H1 (cell line): ENCODE results near the gene TIAM2. TPM values are rescaled to one million over a fixed set of nuclear protein-coding genes. Genes with fewer than 3 reads are reported as not detected.

ENCODE experiments used
- CTCF ChIA-PET: fragments of 300-600 bp; sonication (Branson Sonifier 250); formaldehyde crosslinking; loops from one replicate; lab custom pipeline; 2021; ENCODE audit not compliant: partially characterized antibody; lab: Charles Lee
- POLR2A ChIA-PET: fragments of 300-600 bp; sonication (Branson Sonifier 250); formaldehyde crosslinking; loops from one replicate; lab custom pipeline; 2021; ENCODE audit warnings: inconsistent platforms; ENCODE audit not compliant: partially characterized antibody; lab: Charles Lee
- DNase-seq, 2 experiments: peaks; one replicate each; pipeline versions ENCODE4 v3.0.0 to v3.0.0-alpha.2; 2010 to 2022; ENCODE audit warnings: low spot score in 2 of 2, low read depth in 1 of 2, mixed read lengths in 1 of 2
- FAIRE-seq: peaks from 2 replicates; lab custom pipeline; 2011; peaks lifted over from hg19 to GRCh38; lab: Jason Lieb, UNC
- H2AFZ ChIP-seq: 2 replicates; pipeline ENCODE4 v1.8.1; 2012; ENCODE audit warnings: low read length, inconsistent platforms
- H2AK5ac ChIP-seq: 2 replicates; pipeline ENCODE4 v1.6.1; 2013; ENCODE audit warnings: low read depth, low read length
- H2BK120ac ChIP-seq: replicated peaks from 2 replicates; pipeline ENCODE3; 2013; ENCODE audit warnings: low read depth, low read length, inconsistent platforms
- H2BK12ac ChIP-seq: 2 replicates; pipeline ENCODE4 v1.6.1; 2013; ENCODE audit warnings: low read depth, low read length
- H2BK15ac ChIP-seq: 2 replicates; pipeline ENCODE4 v1.6.1; 2013; ENCODE audit warnings: low read length
- H2BK20ac ChIP-seq: 2 replicates; pipeline ENCODE4 v1.6.1; 2013; ENCODE audit warnings: low read length
- H2BK5ac ChIP-seq: 2 replicates; pipeline ENCODE4 v1.6.1; 2013; ENCODE audit warnings: low read depth, low read length
- H3K14ac ChIP-seq: 2 replicates; pipeline ENCODE4 v1.6.1; 2013; ENCODE audit warnings: inconsistent platforms; ENCODE audit not compliant: insufficient read length
- H3K18ac ChIP-seq: 2 replicates; pipeline ENCODE4 v1.6.1; 2013; ENCODE audit warnings: low read length; ENCODE audit errors: extremely low read depth
- H3K23ac ChIP-seq: 2 replicates; pipeline ENCODE4 v1.6.1; 2013; ENCODE audit warnings: inconsistent platforms; ENCODE audit not compliant: insufficient read length
- H3K23me2 ChIP-seq: 2 replicates; pipeline ENCODE4 v1.6.1; 2013; ENCODE audit warnings: low read depth, low read length
- H3K27ac ChIP-seq: 2 replicates; pipeline ENCODE4 v1.6.1; 2011; ENCODE audit warnings: low read depth, low read length, inconsistent platforms
- H3K27me3 ChIP-seq, 4 experiments: replicated peaks in 1 of 4; 1 replicate in 1 of 4; 2 replicates in 3 of 4; pipeline versions ENCODE4 v1.6.1 to v1.8.1; 2011 to 2013; ENCODE audit warnings: low read length in 3 of 4, mild to moderate bottlenecking in 3 of 4, inconsistent platforms in 2 of 4, mixed read lengths in 2 of 4, moderate library complexity in 1 of 4; ENCODE audit not compliant: control insufficient read depth in 3 of 4, insufficient read depth in 3 of 4; ENCODE audit errors: extremely low read depth in 1 of 4
- H3K36me3 ChIP-seq, 4 experiments: 2 replicates each; pipeline versions ENCODE4 v1.6.1 to v1.8.1; 2011 to 2013; ENCODE audit warnings: mild to moderate bottlenecking in 4 of 4, low read length in 3 of 4, moderate library complexity in 2 of 4, control low read depth in 1 of 4, inconsistent platforms in 1 of 4; ENCODE audit not compliant: insufficient read depth in 4 of 4, control insufficient read depth in 2 of 4
- H3K4ac ChIP-seq: replicated peaks from 2 replicates; pipeline ENCODE3; 2013; ENCODE audit warnings: low read length, low read depth, mixed read lengths, inconsistent platforms; ENCODE audit not compliant: insufficient read length
- H3K4me1 ChIP-seq, 4 experiments: replicated peaks in 1 of 4; 1 replicate in 1 of 4; 2 replicates in 3 of 4; pipeline versions ENCODE4 v1.6.1 to v1.8.1; 2011 to 2013; ENCODE audit warnings: low read length in 3 of 4, inconsistent platforms in 2 of 4, mixed read lengths in 1 of 4; ENCODE audit not compliant: insufficient read depth in 4 of 4, control insufficient read depth in 3 of 4
- H3K4me2 ChIP-seq, 2 experiments: 2 replicates each; pipeline versions ENCODE4 v1.6.1 to v1.8.1; 2011 to 2013; ENCODE audit warnings: low read depth in 2 of 2, low read length in 2 of 2, control low read depth in 1 of 2, inconsistent platforms in 1 of 2, mild to moderate bottlenecking in 1 of 2; ENCODE audit not compliant: insufficient read depth in 1 of 2
- H3K4me3 ChIP-seq, 4 experiments: fragments of 200-600, 300-600 bp in 1 of 4; sonication (generic), shearing (Covaris generic), sonication (Bioruptor Twin) in 1 of 4; 2 replicates each; pipeline versions ENCODE4 v1.5.1 to v1.8.1; 2011 to 2016; ENCODE audit warnings: low read length in 4 of 4, low read depth in 3 of 4, control low read depth in 2 of 4, inconsistent platforms in 2 of 4, mild to moderate bottlenecking in 2 of 4, mixed read lengths in 1 of 4, moderate library complexity in 1 of 4; ENCODE audit not compliant: insufficient read depth in 2 of 4; ENCODE audit errors: extremely low read depth in 1 of 4
- H3K56ac ChIP-seq: replicated peaks from 2 replicates; pipeline ENCODE3; 2013; ENCODE audit warnings: low read depth, mild to moderate bottlenecking, mixed read lengths, low read length, inconsistent platforms; ENCODE audit not compliant: insufficient read length
- H3K79me1 ChIP-seq: 2 replicates; pipeline ENCODE4 v1.6.1; 2013; ENCODE audit warnings: low read depth, low read length, control low read depth
- H3K79me2 ChIP-seq, 2 experiments: 2 replicates each; pipeline versions ENCODE4 v1.6.1 to v1.8.1; 2012 to 2013; ENCODE audit warnings: low read length in 2 of 2, mild to moderate bottlenecking in 2 of 2, inconsistent platforms in 1 of 2; ENCODE audit not compliant: insufficient read depth in 2 of 2, control insufficient read depth in 1 of 2
- H3K9ac ChIP-seq, 4 experiments: replicated peaks in 1 of 4; 1 replicate in 1 of 4; 2 replicates in 3 of 4; pipeline versions ENCODE4 v1.6.1 to v1.8.1; 2011 to 2013; ENCODE audit warnings: low read depth in 3 of 4, low read length in 3 of 4, control low read depth in 2 of 4, mild to moderate bottlenecking in 2 of 4, moderate library complexity in 2 of 4, inconsistent platforms in 1 of 4; ENCODE audit errors: extremely low read depth in 1 of 4
- H3K9me3 ChIP-seq, 2 experiments: 2 replicates each; pipeline versions ENCODE4 v1.6.1 to v1.8.1; 2012 to 2013; ENCODE audit warnings: mild to moderate bottlenecking in 2 of 2, moderate library complexity in 2 of 2, control low read depth in 1 of 2, inconsistent platforms in 1 of 2, low read depth in 1 of 2, low read length in 1 of 2, mixed read lengths in 1 of 2; ENCODE audit not compliant: insufficient read depth in 2 of 2
- H4K20me1 ChIP-seq, 2 experiments: replicated peaks in 1 of 2; 2 replicates each; pipeline versions ENCODE3 to v1.8.1; 2011 to 2013; ENCODE audit warnings: inconsistent platforms in 2 of 2, low read length in 2 of 2, mild to moderate bottlenecking in 1 of 2; ENCODE audit not compliant: insufficient read depth in 2 of 2, control insufficient read depth in 1 of 2
- H4K5ac ChIP-seq: 2 replicates; pipeline ENCODE4 v1.6.1; 2013; ENCODE audit warnings: low read length, low read depth, mixed read lengths, inconsistent platforms; ENCODE audit not compliant: insufficient read length
- H4K8ac ChIP-seq: 2 replicates; pipeline ENCODE4 v1.8.0; 2013; ENCODE audit warnings: mild to moderate bottlenecking, moderate library complexity, low read length, inconsistent platforms; ENCODE audit not compliant: insufficient read depth; ENCODE audit errors: extremely low read depth
- H4K91ac ChIP-seq: replicated peaks from 2 replicates; pipeline ENCODE3; 2013; ENCODE audit warnings: low read length, mixed read lengths, inconsistent platforms; ENCODE audit not compliant: insufficient read length
- BACH1 ChIP-seq: IDR thresholded peaks from 2 replicates; pipeline ENCODE4 v1.6.1; 2012; ENCODE audit warnings: low read length, improper control_type of control experiment
- EZH2 ChIP-seq: fragments of 200-600 bp; sonication (generic); IDR thresholded peaks from 2 replicates; pipeline ENCODE4 v1.7.1; 2012; ENCODE audit warnings: low read depth, mild to moderate bottlenecking, moderate library complexity, low read length, inconsistent platforms; ENCODE audit not compliant: severe bottlenecking
- FOSL1 ChIP-seq: IDR thresholded peaks from 2 replicates; pipeline ENCODE4 v1.6.1; 2011; ENCODE audit warnings: mild to moderate bottlenecking, low read depth, low read length, moderate library complexity; ENCODE audit not compliant: insufficient read depth
- JUND ChIP-seq: IDR thresholded peaks from 2 replicates; pipeline ENCODE4 v1.6.1; 2011; ENCODE audit warnings: mild to moderate bottlenecking, improper control_type of control experiment, low read length
- KDM4A ChIP-seq: IDR thresholded peaks from one replicate; pipeline ENCODE4 v1.7.1; 2012; ENCODE audit warnings: low read depth, mild to moderate bottlenecking, moderate library complexity, low read length, inconsistent platforms; ENCODE audit not compliant: severe bottlenecking
- RAD21 ChIP-seq, 2 experiments: IDR thresholded peaks in 1 of 2; conservative IDR thresholded peaks in 1 of 2; 2 replicates each; pipeline ENCODE4 v1.6.1; 2011; ENCODE audit warnings: low read depth in 2 of 2, low read length in 2 of 2, improper control_type of control experiment in 1 of 2, inconsistent platforms in 1 of 2, mild to moderate bottlenecking in 1 of 2, moderate library complexity in 1 of 2
- RFX5 ChIP-seq: IDR thresholded peaks from 2 replicates; pipeline ENCODE4 v1.6.1; 2011; ENCODE audit warnings: low read depth, low read length, improper control_type of control experiment, borderline replicate concordance
- WGBS, 2 experiments: shearing (Covaris generic) in 1 of 2; methylation state at CpG; one replicate each; pipeline versions ENCODE4 v1.1.6 to v1.1.7; 2013 to 2015; ENCODE audit warnings: low lambda C conversion rate in 2 of 2, mixed read lengths in 2 of 2, inconsistent platforms in 1 of 2, low coverage in 1 of 2, missing lambda C conversion rate in 1 of 2; ENCODE audit not compliant: insufficient replicate concordance in 2 of 2, insufficient coverage in 1 of 2, insufficient read length in 1 of 2; ENCODE audit errors: extremely low coverage in 1 of 2, missing lambda C conversion rate in 1 of 2; 5-methylcytosine and 5-hydroxymethylcytosine counted together
- polyA plus RNA-seq, 7 experiments: library from polyadenylated mRNA; depleted of rRNA in 3 of 7; stranded (reverse) in 5 of 7; unstranded in 2 of 7; fragments of >200 nt in 5 of 7; fragments of 200-250 nt in 2 of 7; gene quantifications; 1 replicate in 5 of 7; 2 replicates in 1 of 7; 4 replicates in 1 of 7; pipeline versions ENCODE4 v1.2.1 to v1.2.3, GENCODE V29; 2011 to 2013; ENCODE audit warnings: missing spikeins in 2 of 7, mixed read lengths in 2 of 7
- total RNA-seq: library from RNA; stranded (reverse); fragmentation: NEBNext Ultra II Directional; extraction: Animal tissue kit (Norgen Biotek cat#: 25700); gene quantifications from 2 replicates; pipeline ENCODE4 v1.2.1, GENCODE V29; 2021
- TF ChIP-seq, protein P1 (sequence below): IDR thresholded peaks from 2 replicates; pipeline ENCODE4 v1.6.1; 2012; ENCODE audit warnings: low read length, inconsistent platforms
- TF ChIP-seq, protein P2 (sequence below): IDR thresholded peaks from 2 replicates; pipeline ENCODE4 v1.6.1; 2011; ENCODE audit warnings: low read depth, mild to moderate bottlenecking, low read length; ENCODE audit not compliant: insufficient read depth

TIAM2 gene
- total and polyA plus RNA-seq, 2 of the 8 experiments (the other 6 are each of a cell fraction or from before 2014, with no cell fraction given) = 7.4 to 23.9 TPM

DNA sequence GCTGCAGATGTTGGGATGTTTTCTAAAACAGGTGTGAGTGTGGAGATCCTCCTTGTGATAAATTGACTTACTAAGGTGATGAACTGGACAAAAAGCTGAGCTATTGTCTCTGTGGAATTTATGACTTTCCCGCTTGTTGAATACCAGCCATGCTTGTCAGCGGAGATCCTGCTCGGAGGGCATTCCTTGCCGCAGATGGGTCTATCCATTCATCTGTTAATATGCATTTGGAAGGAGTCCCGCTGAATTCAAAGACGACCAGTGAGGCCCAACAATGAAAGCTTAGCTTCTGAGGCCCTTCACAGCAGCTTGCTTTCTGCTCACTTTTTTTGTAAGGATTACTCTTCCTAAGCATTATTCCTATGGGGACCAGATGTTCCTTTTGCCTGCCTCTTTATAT is 124.9 kb downstream of the TIAM2 start:
- H2AK5ac ChIP-seq = no peak overlapping the region; the same call in 1 of the 2 replicates
- no peaks in the 10 kb centered on the region for H3K9me3 ChIP-seq
- no peaks in the 10 kb centered on the region; the same call in 1 of the 2 replicates for H3K23me2 ChIP-seq
- no peaks in the 10 kb centered on the region for H3K79me2 ChIP-seq
- 1% methylated on average over 6 of the region's 6 CpGs; no CpG with 5 or more reads in 1 of the 2 experiments for WGBS, 2 experiments
- peak overlapping the region; percentile 63; the same call in 1 of the 2 replicates for H2BK5ac ChIP-seq
- H2BK120ac ChIP-seq = no peak overlapping the region
- H4K8ac ChIP-seq = no peak overlapping the region
- DNase-seq (peak in 1 of 2 experiments; percentile 91), FAIRE-seq (peak; percentile 99)
- H3K14ac ChIP-seq = no peak overlapping the region
- no peaks in the 10 kb centered on the region for H3K27me3 ChIP-seq
- H3K23ac ChIP-seq = no peak overlapping the region
- H2AFZ ChIP-seq = no peak overlapping the region
- H4K5ac ChIP-seq = peak overlapping the region; percentile 93
- no peak overlapping the region for H3K4ac ChIP-seq
- no peak overlapping the region for H2BK15ac ChIP-seq
- no peak overlapping the region for H3K56ac ChIP-seq
- H3K4me3 ChIP-seq = peak overlapping the region in 1 of 4 experiments; percentile 38; a peak in 2 of 8 replicates
- H3K79me1 ChIP-seq = no peaks in the 10 kb centered on the region; the same call in 1 of the 2 replicates
- no peak overlapping the region for H4K91ac ChIP-seq
- H3K9ac ChIP-seq = peak overlapping the region in 1 of 4 experiments; percentile 36; a peak in 1 of 7 replicates
- peak overlapping the region; percentile 80; the same call in 1 of the 2 replicates for H3K27ac ChIP-seq
- ChIA-PET POLR2A (interaction anchor here (0.6 to 2.4 kb wide), 8 partner anchors 9 to 129 kb away, joined by 3 to 8 read pairs (median 4); no protein-coding TSS in a partner anchor), CTCF (interaction anchor here (0.6 to 1.6 kb wide), 4 partner anchors 28 to 170 kb away, joined by 3 to 4 read pairs (median 3); no protein-coding TSS in a partner anchor)
- no peaks in the 10 kb centered on the region for H4K20me1 ChIP-seq
- peaks cover 6 to 25% (median 20%) of the 10 kb centered on the region in 4 experiments; a peak in 6 of 7 replicates for H3K4me1 ChIP-seq
- peak overlapping the region; percentile 52 to 58 for H3K4me2 ChIP-seq
- H3K18ac ChIP-seq = 0 out of 2 replicates have a peak overlapping the region, but pooled peaks have one; percentile 49
- H2BK12ac ChIP-seq = peak overlapping the region; percentile 63; the same call in 1 of the 2 replicates
- peak overlapping the region; percentile 24; the same call in 1 of the 2 replicates for H2BK20ac ChIP-seq
- no peaks in the 10 kb centered on the region for H3K36me3 ChIP-seq
- TF ChIP-seq, protein P1, sequence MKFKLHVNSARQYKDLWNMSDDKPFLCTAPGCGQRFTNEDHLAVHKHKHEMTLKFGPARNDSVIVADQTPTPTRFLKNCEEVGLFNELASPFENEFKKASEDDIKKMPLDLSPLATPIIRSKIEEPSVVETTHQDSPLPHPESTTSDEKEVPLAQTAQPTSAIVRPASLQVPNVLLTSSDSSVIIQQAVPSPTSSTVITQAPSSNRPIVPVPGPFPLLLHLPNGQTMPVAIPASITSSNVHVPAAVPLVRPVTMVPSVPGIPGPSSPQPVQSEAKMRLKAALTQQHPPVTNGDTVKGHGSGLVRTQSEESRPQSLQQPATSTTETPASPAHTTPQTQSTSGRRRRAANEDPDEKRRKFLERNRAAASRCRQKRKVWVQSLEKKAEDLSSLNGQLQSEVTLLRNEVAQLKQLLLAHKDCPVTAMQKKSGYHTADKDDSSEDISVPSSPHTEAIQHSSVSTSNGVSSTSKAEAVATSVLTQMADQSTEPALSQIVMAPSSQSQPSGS = peak; percentile 87
- TF ChIP-seq EZH2 (no peak), RAD21 (IDR thresholded peaks at IDR 0.05 in 1 of 2, conservative IDR thresholded peaks at IDR 0.05 in 1 of 2; ENCODE audit: low read depth in 2 of 2, low read length in 2 of 2) (peak in 1 of 2 experiments; percentile 3; a peak in 1 of 4 replicates), JUND (no peak), FOSL1 (no peak), BACH1 (no peak), KDM4A (no peak), RFX5 (no peak)
- TF ChIP-seq, protein P2, sequence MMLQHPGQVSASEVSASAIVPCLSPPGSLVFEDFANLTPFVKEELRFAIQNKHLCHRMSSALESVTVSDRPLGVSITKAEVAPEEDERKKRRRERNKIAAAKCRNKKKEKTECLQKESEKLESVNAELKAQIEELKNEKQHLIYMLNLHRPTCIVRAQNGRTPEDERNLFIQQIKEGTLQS = no peak
